ENCODE results near the gene BOC. TPM values are rescaled to one million over a fixed set of nuclear protein-coding genes. Genes with fewer than 3 reads are reported as not detected.

The BOC gene
- total and polyA plus RNA-seq, 2 donors (not counting 3 experiments of a cell fraction or from before 2014, with no cell fraction given) = 0.07 TPM; not detected in 1

DNA sequence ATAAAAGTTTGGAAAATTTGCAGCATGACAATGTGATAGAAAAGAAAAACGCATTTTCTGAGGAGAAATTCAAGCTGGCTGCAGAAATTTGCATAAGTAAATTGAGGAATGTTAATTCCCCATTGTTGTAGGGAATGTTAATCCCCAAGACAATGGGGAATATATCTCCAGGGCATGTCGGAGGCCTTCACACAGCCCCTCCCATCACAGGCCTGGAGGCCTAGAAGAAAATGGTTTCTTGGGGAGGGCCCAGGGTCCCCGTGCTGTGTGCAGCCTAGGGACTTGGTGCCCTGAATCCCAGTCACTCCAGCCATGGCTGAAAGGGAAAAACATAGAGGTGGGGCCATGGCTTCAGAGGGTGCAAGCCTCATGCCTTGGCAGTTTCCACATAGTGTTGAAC is 101.1 kb downstream of the BOC start:
- Histone ChIP-seq H3K4me1 (ENCODE audit: control insufficient read depth, extremely low read depth, insufficient read depth, low read length) (no peaks in the 10 kb centered on the region), H3K9ac (replicated peaks; ENCODE audit: extremely low read depth, insufficient read depth, low read length) (no peak overlapping the region), H3K27ac (ENCODE audit: insufficient read depth, low read depth, low read length) (no peak overlapping the region), H3K27me3 (ENCODE audit: control insufficient read depth in 2 of 2, insufficient read depth in 2 of 2, low read length in 2 of 2) (no peaks in the 10 kb centered on the region), H2AFZ (ENCODE audit: low read depth, low read length) (no peak overlapping the region), H3K9me1 (replicated peaks; ENCODE audit: control insufficient read depth, extremely low read depth, insufficient read depth, low read length) (no peaks in the 10 kb centered on the region), H3K9me3 (replicated peaks; ENCODE audit: control insufficient read depth, insufficient read depth, low read length) (no peaks in the 10 kb centered on the region), H4K20me1 (replicated peaks; ENCODE audit: control insufficient read depth, extremely low read depth, insufficient read depth, low read length) (no peaks in the 10 kb centered on the region), H3K4me2 (ENCODE audit: insufficient read depth, low read length) (no peak overlapping the region), H3K36me3 (ENCODE audit: control insufficient read depth in 2 of 2, extremely low read depth in 1 of 2, insufficient read depth in 2 of 2, low read length in 2 of 2) (no peaks in the 10 kb centered on the region), H3K79me2 (ENCODE audit: control insufficient read depth, insufficient read depth, low read length) (no peaks in the 10 kb centered on the region), H3K4me3 (replicated peaks in 1 of 3; ENCODE audit: insufficient read depth in 1 of 3, low read depth in 1 of 3, low read length in 3 of 3) (no peak overlapping the region)
- BruUV-seq (replicated peaks) = no TSS peak
- FAIRE-seq = no peak
- DNase-seq (ENCODE audit: low read depth, low spot score) = no peak
- intact Hi-C loops (cut with micrococcal nuclease) (no loop called here), dilution Hi-C loops (cut with MboI; ENCODE audit: extremely low pct_ligation_motif_present, low sequenced_read_pairs) (no loop called here)
- no peak for TF ChIP-seq EZH2 (IDR thresholded peaks at IDR 0.05; ENCODE audit: borderline replicate concordance, low read depth, low read length, severe bottlenecking)
- no peak for TF ChIP-seq CTCF (IDR thresholded peaks at IDR 0.05; ENCODE audit: extremely low read depth in 1 of 2, insufficient read depth in 1 of 2, low read depth in 1 of 2, low read length in 2 of 2)
- CTCF ChIA-PET = no interaction called here
- POLR2A ChIA-PET = no interaction called here

GRCh38 chr3:113314923-113315322 is 103.6 kb downstream of the BOC start:
- intact Hi-C loops (cut with micrococcal nuclease) = no loop called here
- FAIRE-seq (no peak), DNase-seq (ENCODE audit: low read depth, low spot score) (no peak)
- ChIA-PET CTCF (interaction anchor here (1.5 to 2.3 kb wide), 2 partner anchors 27 to 279 kb away, joined by 3 to 6 read pairs; no protein-coding TSS in a partner anchor), POLR2A (no interaction called here)
- no peaks in the 10 kb centered on the region for H3K79me2 ChIP-seq (ENCODE audit: control insufficient read depth, insufficient read depth, low read length)
- no peak overlapping the region for H3K4me2 ChIP-seq (ENCODE audit: insufficient read depth, low read length)
- dilution Hi-C loops (cut with MboI; ENCODE audit: extremely low pct_ligation_motif_present, low sequenced_read_pairs) = no loop called here
- H3K27ac ChIP-seq (ENCODE audit: insufficient read depth, low read depth, low read length) = no peak overlapping the region
- H3K4me1 ChIP-seq (ENCODE audit: control insufficient read depth, extremely low read depth, insufficient read depth, low read length) = no peaks in the 10 kb centered on the region
- no peaks in the 10 kb centered on the region for H3K36me3 ChIP-seq (ENCODE audit: control insufficient read depth in 2 of 2, extremely low read depth in 1 of 2, insufficient read depth in 2 of 2, low read length in 2 of 2)
- no peaks in the 10 kb centered on the region for H3K27me3 ChIP-seq (ENCODE audit: control insufficient read depth in 2 of 2, insufficient read depth in 2 of 2, low read length in 2 of 2)
- no peak overlapping the region for H2AFZ ChIP-seq (ENCODE audit: low read depth, low read length)
- no peaks in the 10 kb centered on the region for H4K20me1 ChIP-seq (replicated peaks; ENCODE audit: control insufficient read depth, extremely low read depth, insufficient read depth, low read length)
- H3K4me3 ChIP-seq (replicated peaks in 1 of 3; ENCODE audit: insufficient read depth in 1 of 3, low read depth in 1 of 3, low read length in 3 of 3) = no peak overlapping the region
- TF ChIP-seq, protein P1, sequence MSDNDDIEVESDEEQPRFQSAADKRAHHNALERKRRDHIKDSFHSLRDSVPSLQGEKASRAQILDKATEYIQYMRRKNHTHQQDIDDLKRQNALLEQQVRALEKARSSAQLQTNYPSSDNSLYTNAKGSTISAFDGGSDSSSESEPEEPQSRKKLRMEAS (IDR thresholded peaks at IDR 0.05; ENCODE audit: insufficient read depth, insufficient read length) = no peak
- TF ChIP-seq FOS (IDR thresholded peaks at IDR 0.05; ENCODE audit: borderline replicate concordance, insufficient read depth, low read length) (no peak), GATA2 (IDR thresholded peaks at IDR 0.05; ENCODE audit: insufficient read depth, insufficient read length, low read depth, low read length) (no peak), CTCF (IDR thresholded peaks at IDR 0.05; ENCODE audit: extremely low read depth in 1 of 2, insufficient read depth in 1 of 2, low read depth in 1 of 2, low read length in 2 of 2) (no peak), POLR2AphosphoS5 (IDR thresholded peaks at IDR 0.05; ENCODE audit: insufficient read depth, low read depth, low read length) (no peak), MYC (IDR thresholded peaks at IDR 0.05; ENCODE audit: low read depth, low read length) (no peak), JUN (IDR thresholded peaks at IDR 0.05; ENCODE audit: borderline replicate concordance, insufficient read depth, insufficient read length, low read depth) (no peak), POLR2A (IDR thresholded peaks at IDR 0.05; ENCODE audit: low read depth, low read length) (no peak), EZH2 (IDR thresholded peaks at IDR 0.05; ENCODE audit: borderline replicate concordance, low read depth, low read length, severe bottlenecking) (no peak)
- no peaks in the 10 kb centered on the region for H3K9me1 ChIP-seq (replicated peaks; ENCODE audit: control insufficient read depth, extremely low read depth, insufficient read depth, low read length)
- no TSS peak for BruUV-seq (replicated peaks)
- no peaks in the 10 kb centered on the region for H3K9me3 ChIP-seq (replicated peaks; ENCODE audit: control insufficient read depth, insufficient read depth, low read length)
- no peak overlapping the region for H3K9ac ChIP-seq (replicated peaks; ENCODE audit: extremely low read depth, insufficient read depth, low read length)

Data from endothelial cell of umbilical vein (primary cell).